ENCODE results near the gene UBE2E3.
A peak's percentile ranks its signal among the peaks of the same experiment; 100 is the strongest.

The UBE2E3 gene

GRCh38 chr2:180987146-180987545, 6.7 kb downstream of the UBE2E3 start:
- no peak for DNase-seq (ENCODE audit: low spot score in 2 of 2)
- Mint-ChIP-seq H3K4me3 (no peak overlapping the region), H3K36me3 (peaks cover 16% of the 10 kb centered on the region), H3K9me3 (no peaks in the 10 kb centered on the region), H3K4me1 (peaks cover 11% of the 10 kb centered on the region), H3K27ac (no peak overlapping the region), H3K27me3 (no peaks in the 10 kb centered on the region)
- ATAC-seq (ENCODE audit: low read depth) = no peak

GRCh38 chr2:180990337-180990736, 9.9 kb downstream of the UBE2E3 start:
- no peak overlapping the region for H3K4me3 Mint-ChIP-seq
- DNase-seq (ENCODE audit: low spot score in 2 of 2) (no peak), ATAC-seq (ENCODE audit: low read depth) (no peak)
- H3K9me3 Mint-ChIP-seq = no peaks in the 10 kb centered on the region
- no peaks in the 10 kb centered on the region for H3K27me3 Mint-ChIP-seq
- H3K4me1 Mint-ChIP-seq = peaks cover 8% of the 10 kb centered on the region
- peaks cover 21% of the 10 kb centered on the region for H3K36me3 Mint-ChIP-seq
- H3K27ac Mint-ChIP-seq = no peak overlapping the region

GRCh38 chr2:180990794-180991193, 10.4 kb downstream of the UBE2E3 start:
- DNase-seq (ENCODE audit: low spot score in 2 of 2) = no peak
- no peak overlapping the region for H3K4me3 Mint-ChIP-seq
- H3K36me3 Mint-ChIP-seq = peaks cover 21% of the 10 kb centered on the region
- no peaks in the 10 kb centered on the region for H3K9me3 Mint-ChIP-seq
- ATAC-seq (ENCODE audit: low read depth) = no peak
- no peaks in the 10 kb centered on the region for H3K27me3 Mint-ChIP-seq
- no peak overlapping the region for H3K27ac Mint-ChIP-seq
- H3K4me1 Mint-ChIP-seq = peaks cover 8% of the 10 kb centered on the region

- Mint-ChIP-seq H3K27ac (no peak overlapping the region), H3K9me3 (no peaks in the 10 kb centered on the region), H3K4me1 (peaks cover 4% of the 10 kb centered on the region), H3K4me3 (no peak overlapping the region), H3K27me3 (no peaks in the 10 kb centered on the region), H3K36me3 (peaks cover 18% of the 10 kb centered on the region)
- ATAC-seq (ENCODE audit: low read depth) (no peak), DNase-seq (ENCODE audit: low spot score in 2 of 2) (no peak)
Measured at GRCh38 chr2:180991361-180991760, 11.0 kb downstream of the UBE2E3 start.

- H3K9me3 Mint-ChIP-seq = no peaks in the 10 kb centered on the region
- H3K4me3 Mint-ChIP-seq = no peak overlapping the region
- peaks cover 4% of the 10 kb centered on the region for H3K4me1 Mint-ChIP-seq
- no peak overlapping the region for H3K27ac Mint-ChIP-seq
- peaks cover 19% of the 10 kb centered on the region for H3K36me3 Mint-ChIP-seq
- H3K27me3 Mint-ChIP-seq = no peaks in the 10 kb centered on the region
- ATAC-seq (ENCODE audit: low read depth) = no peak
- DNase-seq (ENCODE audit: low spot score in 2 of 2) = no peak
Measured at GRCh38 chr2:180991820-180992219, 11.4 kb downstream of the UBE2E3 start.

GRCh38 chr2:180992994-180993393, 12.6 kb downstream of the UBE2E3 start:
- peaks cover 9% of the 10 kb centered on the region for H3K4me1 Mint-ChIP-seq
- no peaks in the 10 kb centered on the region for H3K27me3 Mint-ChIP-seq
- H3K27ac Mint-ChIP-seq = no peak overlapping the region
- H3K36me3 Mint-ChIP-seq = peaks cover 25% of the 10 kb centered on the region
- no peaks in the 10 kb centered on the region for H3K9me3 Mint-ChIP-seq
- ATAC-seq (ENCODE audit: low read depth) (no peak), DNase-seq (ENCODE audit: low spot score in 2 of 2) (no peak)
- no peak overlapping the region for H3K4me3 Mint-ChIP-seq

GRCh38 chr2:180999274-180999964, 19.0 kb downstream of the UBE2E3 start:
- DNase-seq (ENCODE audit: low spot score in 2 of 2) (no peak), ATAC-seq (ENCODE audit: low read depth) (no peak)
- no peaks in the 10 kb centered on the region for H3K9me3 Mint-ChIP-seq
- H3K27me3 Mint-ChIP-seq = no peaks in the 10 kb centered on the region
- H3K36me3 Mint-ChIP-seq = peaks cover 16% of the 10 kb centered on the region
- H3K4me1 Mint-ChIP-seq = peaks cover 15% of the 10 kb centered on the region
- no peak overlapping the region for H3K27ac Mint-ChIP-seq
- H3K4me3 Mint-ChIP-seq = no peak overlapping the region

GRCh38 chr2:181004647-181005325, 24.4 kb downstream of the UBE2E3 start:
- Mint-ChIP-seq H3K9me3 (no peaks in the 10 kb centered on the region), H3K4me1 (peaks cover 23% of the 10 kb centered on the region), H3K27ac (no peak overlapping the region), H3K4me3 (no peak overlapping the region), H3K27me3 (no peaks in the 10 kb centered on the region), H3K36me3 (peaks cover 6% of the 10 kb centered on the region)
- ATAC-seq (ENCODE audit: low read depth) = no peak
- DNase-seq (ENCODE audit: low spot score in 2 of 2) = no peak

GRCh38 chr2:181005326-181005655, 24.9 kb downstream of the UBE2E3 start:
- ATAC-seq (ENCODE audit: low read depth) (no peak), DNase-seq (ENCODE audit: low spot score in 2 of 2) (no peak)
- Mint-ChIP-seq H3K36me3 (peaks cover 6% of the 10 kb centered on the region), H3K4me3 (no peak overlapping the region), H3K4me1 (peaks cover 25% of the 10 kb centered on the region), H3K27ac (no peak overlapping the region), H3K27me3 (no peaks in the 10 kb centered on the region), H3K9me3 (no peaks in the 10 kb centered on the region)

GRCh38 chr2:181005809-181006208, 25.4 kb downstream of the UBE2E3 start:
- DNase-seq (ENCODE audit: low spot score in 2 of 2) (no peak), ATAC-seq (ENCODE audit: low read depth) (no peak)
- peaks cover 6% of the 10 kb centered on the region for H3K36me3 Mint-ChIP-seq
- peak overlapping the region; percentile 35 for H3K27ac Mint-ChIP-seq
- H3K4me1 Mint-ChIP-seq = peaks cover 26% of the 10 kb centered on the region
- H3K27me3 Mint-ChIP-seq = no peaks in the 10 kb centered on the region
- H3K4me3 Mint-ChIP-seq = no peak overlapping the region
- H3K9me3 Mint-ChIP-seq = no peaks in the 10 kb centered on the region

- no peak overlapping the region for H3K4me3 Mint-ChIP-seq
- peaks cover 2% of the 10 kb centered on the region for H3K36me3 Mint-ChIP-seq
- no peak overlapping the region for H3K27ac Mint-ChIP-seq
- no peaks in the 10 kb centered on the region for H3K27me3 Mint-ChIP-seq
- ATAC-seq (ENCODE audit: low read depth) (no peak), DNase-seq (ENCODE audit: low spot score in 2 of 2) (no peak)
- H3K9me3 Mint-ChIP-seq = no peaks in the 10 kb centered on the region
- H3K4me1 Mint-ChIP-seq = peaks cover 24% of the 10 kb centered on the region
Measured at GRCh38 chr2:181007086-181007837, 26.9 kb downstream of the UBE2E3 start.

- no peak overlapping the region for H3K27ac Mint-ChIP-seq
- ATAC-seq (ENCODE audit: low read depth) (no peak), DNase-seq (ENCODE audit: low spot score in 2 of 2) (no peak)
- H3K36me3 Mint-ChIP-seq = peaks cover 2% of the 10 kb centered on the region
- no peaks in the 10 kb centered on the region for H3K9me3 Mint-ChIP-seq
- no peaks in the 10 kb centered on the region for H3K27me3 Mint-ChIP-seq
- no peak overlapping the region for H3K4me3 Mint-ChIP-seq
- H3K4me1 Mint-ChIP-seq = peaks cover 23% of the 10 kb centered on the region
Measured at GRCh38 chr2:181008407-181008806, 28.0 kb downstream of the UBE2E3 start.

- Mint-ChIP-seq H3K36me3 (peaks cover 5% of the 10 kb centered on the region), H3K27ac (peak overlapping the region; percentile 65), H3K4me3 (no peak overlapping the region), H3K4me1 (peaks cover 17% of the 10 kb centered on the region), H3K9me3 (peaks cover 5% of the 10 kb centered on the region), H3K27me3 (no peaks in the 10 kb centered on the region)
- DNase-seq (ENCODE audit: low spot score in 2 of 2) (no peak), ATAC-seq (ENCODE audit: low read depth) (no peak)
Measured at GRCh38 chr2:181021199-181021789, 40.9 kb downstream of the UBE2E3 start.

GRCh38 chr2:181022652-181023051, 42.2 kb downstream of the UBE2E3 start:
- H3K4me1 Mint-ChIP-seq = peaks cover 11% of the 10 kb centered on the region
- H3K27me3 Mint-ChIP-seq = no peaks in the 10 kb centered on the region
- peaks cover 5% of the 10 kb centered on the region for H3K9me3 Mint-ChIP-seq
- H3K36me3 Mint-ChIP-seq = peaks cover 5% of the 10 kb centered on the region
- no peak overlapping the region for H3K4me3 Mint-ChIP-seq
- no peak for DNase-seq (ENCODE audit: low spot score in 2 of 2)
- ATAC-seq (ENCODE audit: low read depth) = no peak
- no peak overlapping the region for H3K27ac Mint-ChIP-seq
